ENCODE results near the gene ASCL4. TPM values are rescaled to one million over a fixed set of nuclear protein-coding genes. Genes with fewer than 3 reads are reported as not detected.

ASCL4 gene
- total and polyA plus RNA-seq, 2 of the 13 experiments (the other 11 are each of a cell fraction or from before 2014, with no cell fraction given): not detected

GRCh38 chr12:107730618-107731341 is 43.7 kb upstream of the ASCL4 start (continued):
- TF ChIP-seq ZBTB26 (CRISPR knock-in tag; IDR thresholded peaks at IDR 0.05; ENCODE audit: borderline replicate concordance): no peak
- TF ChIP-seq MAF1 (CRISPR knock-in tag; IDR thresholded peaks at IDR 0.05; ENCODE audit: borderline replicate concordance): no peak
- TF ChIP-seq, protein P1, sequence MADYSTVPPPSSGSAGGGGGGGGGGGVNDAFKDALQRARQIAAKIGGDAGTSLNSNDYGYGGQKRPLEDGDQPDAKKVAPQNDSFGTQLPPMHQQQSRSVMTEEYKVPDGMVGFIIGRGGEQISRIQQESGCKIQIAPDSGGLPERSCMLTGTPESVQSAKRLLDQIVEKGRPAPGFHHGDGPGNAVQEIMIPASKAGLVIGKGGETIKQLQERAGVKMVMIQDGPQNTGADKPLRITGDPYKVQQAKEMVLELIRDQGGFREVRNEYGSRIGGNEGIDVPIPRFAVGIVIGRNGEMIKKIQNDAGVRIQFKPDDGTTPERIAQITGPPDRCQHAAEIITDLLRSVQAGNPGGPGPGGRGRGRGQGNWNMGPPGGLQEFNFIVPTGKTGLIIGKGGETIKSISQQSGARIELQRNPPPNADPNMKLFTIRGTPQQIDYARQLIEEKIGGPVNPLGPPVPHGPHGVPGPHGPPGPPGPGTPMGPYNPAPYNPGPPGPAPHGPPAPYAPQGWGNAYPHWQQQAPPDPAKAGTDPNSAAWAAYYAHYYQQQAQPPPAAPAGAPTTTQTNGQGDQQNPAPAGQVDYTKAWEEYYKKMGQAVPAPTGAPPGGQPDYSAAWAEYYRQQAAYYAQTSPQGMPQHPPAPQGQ (CRISPR knock-in tag; IDR thresholded peaks at IDR 0.05; ENCODE audit: borderline replicate concordance): no peak

- CTCF ChIA-PET (ENCODE audit: low intra/inter-chr PET ratio, low total read pairs): no interaction called here
- H3K4me3 ChIP-seq (replicated peaks in 1 of 3; ENCODE audit: insufficient read depth in 1 of 3, low read depth in 2 of 3, low read length in 3 of 3): no peak overlapping the region
- H3K9ac ChIP-seq (ENCODE audit: insufficient read depth, low read depth, low read length): no peak overlapping the region
- ATAC-seq (no peak; the same call in 2 of the 3 replicates), DNase-seq (ENCODE audit: low spot score) (no peak), FAIRE-seq (no peak)
- BruUV-seq (replicated peaks): no TSS peak
- H3K4me1 ChIP-seq (ENCODE audit: insufficient read depth, low read length): no peaks in the 10 kb centered on the region
- no peak overlapping the region for H2AFZ ChIP-seq (ENCODE audit: low read length)
- no peaks in the 10 kb centered on the region for H3K9me3 ChIP-seq (ENCODE audit: low read length)
- H3K27ac ChIP-seq (ENCODE audit: extremely low read length, insufficient read depth, low read length): no peak overlapping the region
- POLR2A ChIA-PET: interaction anchor here (1.4 kb wide), 1 partner anchor 49 kb away, joined by 3 read pairs; no protein-coding TSS in a partner anchor
- TF ChIP-seq, protein P2, sequence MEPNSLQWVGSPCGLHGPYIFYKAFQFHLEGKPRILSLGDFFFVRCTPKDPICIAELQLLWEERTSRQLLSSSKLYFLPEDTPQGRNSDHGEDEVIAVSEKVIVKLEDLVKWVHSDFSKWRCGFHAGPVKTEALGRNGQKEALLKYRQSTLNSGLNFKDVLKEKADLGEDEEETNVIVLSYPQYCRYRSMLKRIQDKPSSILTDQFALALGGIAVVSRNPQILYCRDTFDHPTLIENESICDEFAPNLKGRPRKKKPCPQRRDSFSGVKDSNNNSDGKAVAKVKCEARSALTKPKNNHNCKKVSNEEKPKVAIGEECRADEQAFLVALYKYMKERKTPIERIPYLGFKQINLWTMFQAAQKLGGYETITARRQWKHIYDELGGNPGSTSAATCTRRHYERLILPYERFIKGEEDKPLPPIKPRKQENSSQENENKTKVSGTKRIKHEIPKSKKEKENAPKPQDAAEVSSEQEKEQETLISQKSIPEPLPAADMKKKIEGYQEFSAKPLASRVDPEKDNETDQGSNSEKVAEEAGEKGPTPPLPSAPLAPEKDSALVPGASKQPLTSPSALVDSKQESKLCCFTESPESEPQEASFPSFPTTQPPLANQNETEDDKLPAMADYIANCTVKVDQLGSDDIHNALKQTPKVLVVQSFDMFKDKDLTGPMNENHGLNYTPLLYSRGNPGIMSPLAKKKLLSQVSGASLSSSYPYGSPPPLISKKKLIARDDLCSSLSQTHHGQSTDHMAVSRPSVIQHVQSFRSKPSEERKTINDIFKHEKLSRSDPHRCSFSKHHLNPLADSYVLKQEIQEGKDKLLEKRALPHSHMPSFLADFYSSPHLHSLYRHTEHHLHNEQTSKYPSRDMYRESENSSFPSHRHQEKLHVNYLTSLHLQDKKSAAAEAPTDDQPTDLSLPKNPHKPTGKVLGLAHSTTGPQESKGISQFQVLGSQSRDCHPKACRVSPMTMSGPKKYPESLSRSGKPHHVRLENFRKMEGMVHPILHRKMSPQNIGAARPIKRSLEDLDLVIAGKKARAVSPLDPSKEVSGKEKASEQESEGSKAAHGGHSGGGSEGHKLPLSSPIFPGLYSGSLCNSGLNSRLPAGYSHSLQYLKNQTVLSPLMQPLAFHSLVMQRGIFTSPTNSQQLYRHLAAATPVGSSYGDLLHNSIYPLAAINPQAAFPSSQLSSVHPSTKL (CRISPR knock-in tag; IDR thresholded peaks at IDR 0.05): no peak
- no peak for TF ChIP-seq PBX2 (CRISPR knock-in tag; IDR thresholded peaks at IDR 0.05)
- TF ChIP-seq ZBTB20 (CRISPR knock-in tag; IDR thresholded peaks at IDR 0.05; ENCODE audit: borderline replicate concordance, low read depth): no peak
- TF ChIP-seq HOXA9 (CRISPR knock-in tag; IDR thresholded peaks at IDR 0.05; ENCODE audit: borderline replicate concordance): no peak
- no peak for TF ChIP-seq THYN1 (CRISPR knock-in tag; IDR thresholded peaks at IDR 0.05; ENCODE audit: borderline replicate concordance, low read depth)
- intact Hi-C loops (cut with micrococcal nuclease; ENCODE audit: unreplicated experiment): no loop called here
- in situ Hi-C loops (cut with HindIII; ENCODE audit: extremely low pct_ligation_motif_present, low pct_unique_long_range_greater_than_20kb): no loop called here
- H3K27me3 ChIP-seq (ENCODE audit: control insufficient read depth in 1 of 2, insufficient read depth in 2 of 2, low read length in 2 of 2): no peaks in the 10 kb centered on the region
- no peak overlapping the region for H3K4me2 ChIP-seq (ENCODE audit: low read depth, low read length)
- 99% methylated on average over 4 of the region's 4 CpGs for WGBS (ENCODE audit: low lambda C conversion rate)
- no peaks in the 10 kb centered on the region; the same call in 1 of the 2 replicates for H4K20me1 ChIP-seq (ENCODE audit: insufficient read depth, low read length)
- H3K36me3 ChIP-seq (replicated peaks in 1 of 2; ENCODE audit: control insufficient read depth in 1 of 2, insufficient read depth in 2 of 2, low read length in 2 of 2): peaks cover 6 to 26% of the 10 kb centered on the region in 2 experiments; a peak in 4 of 5 replicates
- H3K79me2 ChIP-seq (ENCODE audit: insufficient read depth, low read length): no peaks in the 10 kb centered on the region
These were observed 43.1 kb upstream of the ASCL4 start for GRCh38 chr12:107731366-107731765.
